GM21423 (cell line): ENCODE results near the gene TMPRSS9.
A peak's percentile ranks its signal among the peaks of the same experiment; 100 is the strongest.
"Not testable (repeated sequence)": the region's sequence is repeated elsewhere in the genome, so short reads cannot be mapped to it uniquely, and the experiment has no call there.

ENCODE experiments used
- ATAC-seq: cut with Tn5 transposase; IDR thresholded peaks from one replicate; pipeline ENCODE4 v1.9.1; 2021; ENCODE audit warnings: mild to moderate bottlenecking, moderate library complexity; ENCODE audit not compliant: unreplicated experiment

Gene TMPRSS9

GRCh38 chr19:2417436-2417835 is 57.4 kb downstream of the TMPRSS9 start:
- ATAC-seq = not testable (repeated sequence)

- ATAC-seq = no peak
These were observed 57.9 kb downstream of the TMPRSS9 start for GRCh38 chr19:2417881-2418406.

GRCh38 chr19:2419754-2420153 is 59.7 kb downstream of the TMPRSS9 start:
- no peak for ATAC-seq

GRCh38 chr19:2420490-2420889 is 60.4 kb downstream of the TMPRSS9 start:
- no peak for ATAC-seq

GRCh38 chr19:2421581-2422306 is 61.7 kb downstream of the TMPRSS9 start:
- no peak for ATAC-seq

- ATAC-seq = no peak
These were observed 63.2 kb downstream of the TMPRSS9 start for GRCh38 chr19:2423071-2423914.

- no peak for ATAC-seq
These were observed 64.0 kb downstream of the TMPRSS9 start for GRCh38 chr19:2423915-2424685.

GRCh38 chr19:2424686-2425621 is 64.9 kb downstream of the TMPRSS9 start:
- ATAC-seq = no peak

- ATAC-seq = no peak
These were observed 65.8 kb downstream of the TMPRSS9 start for GRCh38 chr19:2425622-2426581.

- ATAC-seq = peak; percentile 8
These were observed 66.8 kb downstream of the TMPRSS9 start for GRCh38 chr19:2426611-2427428.

- ATAC-seq = peak; percentile 72
These were observed 67.6 kb downstream of the TMPRSS9 start, which contains the start of gene TIMM13 for GRCh38 chr19:2427429-2428320. Gene TIMM13, minus strand, starts transcription at chr19:2427586. Its CDS starts 53 bp downstream, at chr19:2427533.

GRCh38 chr19:2428321-2428690 is 68.2 kb downstream of the TMPRSS9 start:
- no peak for ATAC-seq

- ATAC-seq = no peak
These were observed 69.0 kb downstream of the TMPRSS9 start for GRCh38 chr19:2428756-2429711.

GRCh38 chr19:2429917-2430535 is 70.0 kb downstream of the TMPRSS9 start:
- ATAC-seq = no peak

- ATAC-seq = no peak
These were observed 71.4 kb downstream of the TMPRSS9 start for GRCh38 chr19:2431318-2432055.
